GM19035 (cell line): ENCODE measurements around the gene ACHE.

Experiments used
- ATAC-seq: cut with Tn5 transposase; IDR thresholded peaks from one replicate; pipeline ENCODE4 v1.9.1; 2021; ENCODE audit not compliant: unreplicated experiment

Gene ACHE

GRCh38 chr7:100886142-100886935 lies 9.3 kb downstream of the ACHE start:
- ATAC-seq, result no peak

DNA sequence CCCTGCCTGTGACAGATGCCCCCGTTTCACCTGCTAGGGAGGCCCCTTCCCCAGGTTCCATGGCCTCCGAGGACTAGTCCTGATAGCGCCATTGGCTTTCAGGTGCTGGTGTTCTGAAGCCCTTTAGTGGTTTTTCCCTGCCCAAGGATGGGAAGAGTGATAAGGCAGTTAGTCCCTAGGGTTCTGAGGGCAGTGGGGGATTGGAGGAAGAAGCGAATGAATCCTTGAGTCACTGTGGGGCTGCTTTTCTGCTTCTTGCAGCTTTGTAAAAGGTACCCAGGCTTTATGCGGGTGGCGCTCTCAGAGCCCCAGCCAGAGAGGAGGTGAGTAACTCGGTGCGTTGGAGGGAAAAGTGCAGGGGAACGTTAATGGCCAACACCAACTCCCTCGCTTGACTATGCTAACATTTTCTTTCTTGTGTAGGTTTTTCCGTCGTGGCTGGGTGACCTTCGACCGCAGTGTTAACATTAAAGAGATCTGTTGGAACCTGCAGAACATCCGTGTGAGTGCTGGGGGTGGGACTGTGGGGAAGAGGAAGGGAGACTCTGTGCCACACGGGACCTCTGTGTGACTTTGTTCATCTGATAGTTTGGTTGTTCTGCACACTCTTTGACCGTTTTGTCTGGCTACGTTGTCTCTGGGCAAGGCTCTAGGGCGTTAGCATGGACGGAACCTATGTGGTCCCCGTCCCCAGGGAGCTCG lies 10.1 kb downstream of the ACHE start:
- no peak for ATAC-seq

DNA sequence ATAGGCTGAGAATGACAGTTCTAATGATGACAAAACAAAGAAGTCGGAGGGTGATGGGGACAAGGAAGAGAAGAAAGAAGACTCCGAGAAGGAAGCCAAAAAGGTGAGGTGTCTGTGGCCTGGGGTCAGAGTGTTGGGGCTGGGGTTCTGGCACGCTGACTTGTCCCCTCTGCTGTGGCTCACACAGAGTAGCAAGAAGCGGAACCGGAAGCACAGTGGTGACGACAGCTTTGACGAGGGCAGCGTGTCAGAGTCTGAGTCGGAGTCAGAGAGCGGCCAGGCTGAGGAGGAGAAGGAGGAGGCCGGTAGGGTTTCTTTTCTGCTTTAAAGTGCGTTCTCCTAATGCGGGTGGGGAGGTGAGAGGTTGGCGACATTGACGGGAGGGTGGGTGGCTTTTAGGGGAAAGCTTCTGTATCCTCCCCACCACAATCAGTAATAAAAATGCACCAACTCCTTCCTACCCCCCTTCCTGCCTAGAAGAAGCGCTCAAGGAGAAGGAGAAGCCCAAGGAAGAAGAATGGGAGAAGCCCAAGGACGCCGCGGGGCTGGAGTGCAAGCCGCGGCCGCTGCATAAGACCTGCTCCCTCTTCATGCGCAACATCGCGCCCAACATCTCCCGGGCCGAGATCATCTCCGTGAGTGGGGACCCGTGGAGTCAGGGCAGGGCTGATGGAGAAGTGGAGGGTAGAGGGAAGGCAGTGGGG lies 10.8 kb downstream of the ACHE start:
- no peak for ATAC-seq

GRCh38 chr7:100882785-100883526 lies 12.7 kb downstream of the ACHE start:
- ATAC-seq, result no peak

- no peak for ATAC-seq
Measured at GRCh38 chr7:100882201-100882600, 13.5 kb downstream of the ACHE start.

DNA sequence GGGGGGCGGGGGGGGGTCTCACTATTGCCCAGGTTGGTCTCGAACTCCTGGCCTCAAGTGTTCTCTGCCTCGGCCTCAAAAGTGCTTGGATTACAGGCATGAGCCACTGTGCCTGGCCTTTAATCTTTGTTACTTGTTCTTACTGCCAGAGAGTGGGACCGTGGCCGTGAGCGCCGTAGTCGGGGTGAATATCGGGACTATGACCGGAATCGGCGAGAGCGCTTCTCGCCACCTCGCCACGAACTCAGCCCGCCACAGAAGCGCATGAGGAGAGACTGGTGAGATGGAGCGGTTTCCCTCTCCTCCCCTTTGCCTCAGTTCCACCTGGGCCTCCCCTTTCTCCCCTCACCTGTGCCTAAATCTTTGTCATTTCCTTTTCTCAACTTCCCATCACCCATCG lies 14.6 kb downstream of the ACHE start:
- no peak for ATAC-seq

GRCh38 chr7:100880645-100881044 lies 15.0 kb downstream of the ACHE start:
- ATAC-seq, result no peak

- no peak for ATAC-seq
Measured at GRCh38 chr7:100879685-100880261, 15.9 kb downstream of the ACHE start.

DNA sequence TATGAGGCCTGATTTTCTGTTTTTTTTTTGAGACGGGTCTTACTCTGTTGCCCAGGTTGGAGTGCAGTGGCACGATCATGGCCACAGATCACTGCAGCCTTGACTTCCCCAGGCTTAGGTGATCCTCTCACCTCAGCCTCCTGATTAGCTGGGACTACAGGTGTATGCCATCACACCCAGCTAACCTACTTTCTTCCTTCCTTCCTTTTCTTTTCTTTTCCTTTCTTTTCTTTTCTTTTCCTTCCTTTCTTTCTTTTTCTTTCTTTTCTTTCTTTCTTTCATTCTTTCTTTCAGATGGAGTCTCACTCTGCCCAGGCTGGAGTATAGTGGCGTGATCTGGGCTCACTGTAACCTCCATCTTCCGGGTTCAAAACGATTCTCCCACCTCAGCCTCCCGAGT lies 17.0 kb downstream of the ACHE start:
- no peak for ATAC-seq

DNA sequence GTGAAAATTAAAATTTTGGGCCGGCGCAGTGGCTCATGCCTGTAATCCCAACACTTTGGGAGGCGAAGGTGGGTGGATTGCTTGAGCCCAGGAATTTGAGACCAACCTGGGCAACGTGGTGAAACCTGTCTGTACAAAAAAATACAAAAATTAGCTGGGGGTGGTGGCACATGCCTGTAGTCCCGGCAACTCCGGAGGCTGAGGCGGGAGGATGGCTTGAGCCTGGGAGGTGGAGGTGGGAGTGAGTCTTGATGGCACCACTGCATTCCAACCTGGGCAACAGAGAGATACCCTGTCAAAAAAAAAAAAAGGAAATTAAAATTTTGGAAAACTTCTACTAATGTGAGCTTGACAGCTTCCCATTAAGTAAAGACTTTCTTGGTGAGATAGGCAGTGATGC lies 17.7 kb downstream of the ACHE start:
- no peak for ATAC-seq

DNA sequence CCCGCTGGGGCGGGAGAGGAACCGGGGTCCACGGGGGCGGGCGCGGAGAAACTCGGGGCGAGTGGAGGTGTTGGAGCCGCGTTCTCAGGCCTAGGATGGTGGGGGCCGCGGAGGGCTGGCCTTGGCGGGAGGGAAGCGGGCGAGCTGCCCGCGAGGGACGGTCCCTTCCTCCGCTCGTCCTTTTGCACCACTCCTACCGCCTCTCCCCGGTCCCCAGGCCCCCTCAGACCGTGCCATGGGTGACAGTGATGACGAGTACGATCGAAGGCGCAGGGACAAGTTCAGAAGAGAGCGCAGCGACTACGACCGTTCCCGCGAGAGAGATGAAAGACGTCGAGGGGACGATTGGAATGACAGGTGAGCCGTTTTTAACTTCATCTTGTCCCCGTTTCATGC lies 20.3 kb downstream of the ACHE start:
- peak; percentile 34 for ATAC-seq

DNA sequence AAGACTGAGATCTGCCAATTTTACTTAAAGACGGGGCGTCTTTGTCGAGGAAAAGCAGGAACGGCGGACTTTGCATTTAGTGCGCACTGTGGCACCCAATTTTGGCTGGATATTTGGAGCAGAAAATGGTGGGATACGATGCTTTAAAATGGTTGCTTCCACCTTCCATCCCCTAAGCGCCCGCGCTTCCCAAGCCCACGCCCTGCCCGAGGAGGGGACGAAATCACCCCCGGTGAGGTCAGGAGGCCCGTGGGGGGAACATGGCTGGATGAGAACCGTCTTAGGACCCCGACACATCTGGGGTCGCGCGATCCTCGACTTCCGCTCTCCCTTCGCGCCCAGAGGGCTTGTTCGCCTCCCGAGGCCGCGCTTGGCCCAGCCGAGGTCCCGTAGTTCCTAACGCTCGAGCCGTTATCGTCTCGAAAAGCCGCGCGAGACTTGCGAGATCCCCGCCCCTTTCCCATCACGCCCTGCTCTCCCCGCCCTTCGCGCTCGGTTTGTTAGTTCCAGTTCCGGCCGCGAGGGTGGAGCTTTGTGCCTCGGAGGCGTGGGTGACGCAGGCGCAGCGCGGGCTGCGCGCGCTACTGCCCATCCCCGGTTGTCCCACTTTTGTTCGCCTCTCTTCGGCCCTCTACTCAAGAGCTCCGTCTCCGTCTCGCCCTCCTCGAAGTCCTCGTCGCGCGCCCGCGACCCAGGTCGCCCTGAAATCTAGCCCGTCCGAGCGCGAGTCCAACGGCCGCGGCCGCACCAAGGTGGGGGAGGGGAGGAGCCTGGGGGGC lies 20.9 kb downstream of the ACHE start, which contains the start of gene SRRT:
Gene SRRT, plus strand, starts transcription at position 527 of the 779 bp plus-strand sequence. CDS start 488 bp downstream, outside the sequence.
- peak; percentile 90 for ATAC-seq

GRCh38 chr7:100874300-100874576 lies 21.4 kb downstream of the ACHE start:
- ATAC-seq, result no peak

DNA sequence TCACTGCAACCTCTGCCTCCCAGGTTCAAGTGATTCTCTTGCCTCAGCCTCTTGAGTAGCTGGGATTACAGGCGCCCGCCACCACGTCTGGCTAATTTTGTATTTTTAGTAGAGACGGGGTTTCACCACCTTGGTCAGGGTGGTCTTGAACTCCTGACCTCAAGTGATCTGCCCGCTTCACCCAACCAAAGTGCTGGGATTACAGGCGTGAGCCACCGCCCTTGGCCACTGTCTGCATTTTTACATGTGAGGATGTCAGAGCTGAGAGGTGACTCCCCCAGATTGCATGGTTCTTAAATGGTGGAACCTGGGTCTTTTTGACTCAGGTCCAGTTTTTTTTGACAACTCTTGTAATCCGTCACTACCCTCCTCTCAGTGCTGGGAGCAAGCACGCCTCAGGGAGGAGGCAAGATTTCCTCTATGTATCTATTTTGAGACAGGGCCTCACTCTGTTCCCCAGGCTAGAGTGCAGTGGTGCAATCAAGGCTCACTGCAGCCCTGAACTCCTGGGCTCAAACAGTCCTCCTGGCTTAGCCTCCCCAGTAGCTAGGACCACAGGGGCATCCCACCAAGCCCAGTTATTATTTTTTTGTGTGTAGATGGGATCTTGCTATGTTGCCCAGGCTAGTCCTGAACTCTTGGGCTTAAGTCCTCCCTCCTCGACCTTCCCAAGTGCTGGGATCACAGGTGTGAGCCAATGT lies 21.9 kb downstream of the ACHE start:
- ATAC-seq, result no peak

DNA sequence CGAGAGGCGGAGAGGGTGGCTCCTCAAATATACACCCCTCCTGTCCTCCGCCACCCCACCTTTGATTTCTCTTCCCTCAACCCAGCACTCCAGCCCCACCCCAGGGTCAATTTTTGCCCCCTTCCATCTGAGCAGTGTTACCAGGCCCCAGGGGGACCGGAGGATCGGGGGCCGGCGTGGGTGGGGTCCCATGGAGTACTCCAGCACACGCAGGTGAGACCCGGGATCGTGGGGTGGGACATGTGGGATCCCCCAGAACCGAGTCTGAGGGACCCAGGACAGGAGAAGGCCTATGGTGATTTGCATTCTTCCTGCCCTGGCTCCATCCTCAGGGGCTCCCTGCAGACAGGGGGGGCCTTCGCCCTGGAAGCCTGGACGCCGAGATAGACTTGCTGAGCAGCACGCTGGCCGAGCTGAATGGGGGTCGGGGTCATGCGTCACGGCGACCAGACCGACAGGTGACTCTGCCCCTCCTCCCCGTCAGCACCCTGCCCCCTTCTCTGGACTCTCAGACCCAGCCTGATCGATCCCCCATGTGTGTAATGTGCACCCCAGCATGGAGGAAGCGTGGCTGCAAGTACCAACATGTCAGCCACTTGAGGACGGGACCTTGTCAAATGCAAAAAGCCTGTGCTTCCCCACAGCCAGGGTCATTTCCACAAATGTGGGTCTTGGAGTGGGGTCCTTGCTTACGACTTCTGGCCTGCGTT lies 27.8 kb downstream of the ACHE start:
- no peak for ATAC-seq

DNA sequence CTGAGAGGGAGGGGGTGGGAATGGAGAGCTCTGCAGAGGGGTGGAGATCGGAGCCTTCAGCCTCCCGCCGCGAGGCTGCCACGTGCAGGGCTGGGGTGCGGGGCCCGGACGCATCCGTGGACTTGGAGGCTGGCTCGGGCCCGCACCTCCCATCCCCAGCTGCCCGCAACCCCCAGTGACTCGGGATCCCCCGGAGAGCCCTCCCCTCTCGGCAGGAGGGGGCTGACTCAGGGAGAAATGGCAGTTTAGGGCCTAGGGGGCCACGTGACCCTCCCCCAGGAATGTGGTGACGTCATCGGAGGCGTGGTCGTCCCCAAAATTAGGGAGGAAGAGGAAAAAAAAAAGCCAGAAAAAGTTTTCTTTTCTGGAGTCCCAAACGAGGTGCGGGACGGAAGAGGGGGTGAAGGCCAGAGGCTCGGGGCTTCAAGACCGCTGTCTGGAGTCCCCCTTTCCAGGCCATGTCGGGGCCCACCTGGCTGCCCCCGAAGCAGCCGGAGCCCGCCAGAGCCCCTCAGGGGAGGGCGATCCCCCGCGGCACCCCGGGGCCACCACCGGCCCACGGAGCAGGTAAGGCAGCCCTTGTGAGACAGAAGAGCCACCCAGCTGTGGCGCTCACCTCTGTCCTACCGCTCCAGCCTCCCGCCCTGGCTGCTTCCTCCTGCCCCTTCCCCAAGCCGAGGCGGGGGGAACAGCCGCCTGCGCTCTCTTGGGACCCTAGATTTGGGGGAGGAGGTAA lies 28.5 kb downstream of the ACHE start, which contains the start of gene TRIP6:
Gene TRIP6, plus strand, starts transcription at position 348 of the 736 bp plus-strand sequence. Its CDS starts 111 bp downstream, at position 459.
- ATAC-seq, result no peak

DNA sequence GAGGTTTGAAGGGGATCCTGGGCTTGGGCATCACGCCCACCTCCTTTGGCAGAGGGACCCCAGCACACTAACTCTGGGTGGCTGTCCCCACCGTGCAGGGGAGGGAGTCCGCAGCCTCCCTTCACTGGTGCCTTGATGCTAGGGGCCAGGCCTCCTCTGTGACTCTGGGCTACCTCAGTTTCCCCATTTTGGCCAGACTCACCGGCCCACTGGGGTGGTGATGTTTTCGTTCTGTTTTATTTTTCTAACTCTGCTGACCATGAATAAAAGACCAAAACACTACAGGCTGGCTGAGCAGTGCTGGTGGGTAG lies 29.0 kb downstream of the ACHE start:
- ATAC-seq, result no peak
